IMR-90 (cell line): ENCODE data around the gene MON2. TPM values are rescaled to one million over a fixed set of nuclear protein-coding genes. Genes with fewer than 3 reads are reported as not detected.

Experiments
- ATAC-seq: fragments of 200-7000 bp; cut with Tn5 transposase; 2 replicates; pipeline ENCODE4 v1.9.1; 2020; ENCODE audit warnings: low read depth, mild to moderate bottlenecking, moderate library complexity
- BruUV-seq: library from RNA; stranded (reverse); fragments of 400-500 nt; replicated peaks from 2 replicates; lab custom pipeline; 2021; lab: Mats Ljungman, UMichigan
- CTCF ChIA-PET: fragments of 300-600 bp; formaldehyde crosslinking; extraction: SDS; loops from one replicate; lab custom pipeline; 2021; ENCODE audit warnings: antibody characterized with exemption; lab: Yijun Ruan, JAX
- POLR2A ChIA-PET: fragments of 300-600 bp; sonication (Branson Sonifier 250); formaldehyde crosslinking; loops from one replicate; lab custom pipeline; 2022; ENCODE audit warnings: antibody characterized with exemption; ENCODE audit not compliant: unreplicated experiment; lab: Charles Lee
- DNase-seq: peaks from one replicate; pipeline ENCODE4 v3.0.0; 2013
- H2AFZ ChIP-seq: replicated peaks from 2 replicates; pipeline ENCODE3; 2013; ENCODE audit warnings: low read length, mild to moderate bottlenecking; ENCODE audit not compliant: poor library complexity
- H2AK5ac ChIP-seq: 2 replicates; pipeline ENCODE4 v1.6.1; 2013; ENCODE audit warnings: low read depth, low read length, inconsistent platforms
- H2AK9ac ChIP-seq: replicated peaks from 2 replicates; pipeline ENCODE3; 2013; ENCODE audit warnings: mild to moderate bottlenecking, low read depth, low read length, moderate library complexity; ENCODE audit not compliant: poor library complexity
- H2BK120ac ChIP-seq: 2 replicates; pipeline ENCODE4 v1.6.1; 2013; ENCODE audit warnings: low read depth, low read length, inconsistent platforms
- H2BK15ac ChIP-seq: 3 replicates; pipeline ENCODE4 v1.6.1; 2013; ENCODE audit warnings: low read depth, low read length, inconsistent platforms
- H2BK20ac ChIP-seq: 2 replicates; pipeline ENCODE4 v1.6.1; 2013; ENCODE audit warnings: low read depth, mild to moderate bottlenecking, inconsistent platforms, low read length, moderate library complexity
- H2BK5ac ChIP-seq: 2 replicates; pipeline ENCODE4 v1.6.1; 2013; ENCODE audit warnings: mild to moderate bottlenecking, low read depth, low read length, inconsistent platforms; ENCODE audit not compliant: poor library complexity, severe bottlenecking
- H3K14ac ChIP-seq: replicated peaks from 2 replicates; pipeline ENCODE4 v1.6.1; 2013; ENCODE audit warnings: low read depth, low read length, inconsistent platforms
- H3K18ac ChIP-seq: 2 replicates; pipeline ENCODE4 v1.6.1; 2013; ENCODE audit warnings: low read depth, low read length, control low read depth
- H3K23ac ChIP-seq: 2 replicates; pipeline ENCODE4 v1.6.1; 2013; ENCODE audit warnings: low read depth, low read length, inconsistent platforms
- H3K27ac ChIP-seq: 2 replicates; pipeline ENCODE4 v1.5.1; 2013; ENCODE audit warnings: mild to moderate bottlenecking, control low read depth, low read length; ENCODE audit not compliant: insufficient read depth
- H3K27me3 ChIP-seq: 2 replicates; pipeline ENCODE4 v1.6.1; 2013; ENCODE audit warnings: low read length; ENCODE audit not compliant: control insufficient read depth, insufficient read depth
- H3K36me3 ChIP-seq: 2 replicates; pipeline ENCODE4 v1.6.1; 2013; ENCODE audit warnings: low read length, mixed read lengths; ENCODE audit not compliant: control insufficient read depth, insufficient read depth
- H3K4ac ChIP-seq: 2 replicates; pipeline ENCODE4 v1.6.1; 2013; ENCODE audit warnings: low read depth, low read length, inconsistent platforms
- H3K4me1 ChIP-seq: 2 replicates; pipeline ENCODE4 v1.6.1; 2013; ENCODE audit warnings: low read length, mixed read lengths; ENCODE audit not compliant: control insufficient read depth, insufficient read depth
- H3K4me2 ChIP-seq: 2 replicates; pipeline ENCODE4 v1.6.1; 2013; ENCODE audit warnings: low read depth, mild to moderate bottlenecking, control low read depth, low read length, moderate library complexity
- H3K4me3 ChIP-seq: 2 replicates; pipeline ENCODE4 v1.5.1; 2013; ENCODE audit warnings: low read depth, mild to moderate bottlenecking, control low read depth, low read length, moderate library complexity; ENCODE audit not compliant: insufficient read depth
- H3K56ac ChIP-seq: 2 replicates; pipeline ENCODE4 v1.6.1; 2013; ENCODE audit warnings: low read length, inconsistent platforms; ENCODE audit not compliant: insufficient read depth; ENCODE audit errors: extremely low read depth
- H3K79me1 ChIP-seq, 2 experiments: 2 replicates each; pipeline ENCODE4 v1.6.1; 2013; ENCODE audit warnings: low read length in 2 of 2, inconsistent platforms in 1 of 2, low read depth in 1 of 2
- H3K9ac ChIP-seq: 2 replicates; pipeline ENCODE4 v1.6.1; 2013; ENCODE audit warnings: low read depth, low read length, control low read depth
- H3K9me1 ChIP-seq: 2 replicates; pipeline ENCODE4 v1.6.1; 2013; ENCODE audit warnings: low read length, inconsistent platforms; ENCODE audit not compliant: insufficient read depth
- H3K9me3 ChIP-seq: 2 replicates; pipeline ENCODE4 v1.6.1; 2013; ENCODE audit warnings: low read length; ENCODE audit not compliant: control insufficient read depth, insufficient read depth
- H4K20me1 ChIP-seq: 2 replicates; pipeline ENCODE4 v1.6.1; 2013; ENCODE audit warnings: low read length, inconsistent platforms; ENCODE audit not compliant: insufficient read depth
- H4K5ac ChIP-seq: 2 replicates; pipeline ENCODE4 v1.6.1; 2013; ENCODE audit warnings: mild to moderate bottlenecking, low read depth, low read length, control low read depth
- H4K8ac ChIP-seq, 2 experiments: 2 replicates each; pipeline ENCODE4 v1.6.1; 2013; ENCODE audit warnings: low read depth in 2 of 2, low read length in 2 of 2, control low read depth in 1 of 2, inconsistent platforms in 1 of 2
- H4K91ac ChIP-seq: 2 replicates; pipeline ENCODE4 v1.6.1; 2013; ENCODE audit warnings: low read depth, low read length, inconsistent platforms; ENCODE audit not compliant: insufficient read depth
- BHLHE40 ChIP-seq: fragments of 150-350 bp; IDR thresholded peaks from 2 replicates; pipeline ENCODE4 v1.6.1; 2016; ENCODE audit warnings: mild to moderate bottlenecking, low read depth, low read length
- CEBPB ChIP-seq: IDR thresholded peaks from 2 replicates; pipeline ENCODE4 v1.6.1; 2012; ENCODE audit warnings: low read depth, low read length, improper control_type of control experiment
- CHD1 ChIP-seq: IDR thresholded peaks from 2 replicates; pipeline ENCODE4 v1.6.1; 2012; ENCODE audit warnings: low read depth, low read length, improper control_type of control experiment
- CTCF ChIP-seq: conservative IDR thresholded peaks from 2 replicates; pipeline ENCODE4 v1.5.1; 2012; ENCODE audit warnings: mild to moderate bottlenecking, low read depth, low read length, improper control_type of control experiment
- ELK1 ChIP-seq: fragments of 150-350 bp; IDR thresholded peaks from 2 replicates; pipeline ENCODE4 v1.6.1; 2016; ENCODE audit warnings: low read depth, mild to moderate bottlenecking, low read length, moderate library complexity, borderline replicate concordance
- FOS ChIP-seq: fragments of 150-350 bp; IDR thresholded peaks from 2 replicates; pipeline ENCODE4 v1.6.1; 2016; ENCODE audit warnings: low read depth, low read length
- MAFK ChIP-seq: IDR thresholded peaks from 2 replicates; pipeline ENCODE4 v1.6.1; 2012; ENCODE audit warnings: low read depth, low read length, improper control_type of control experiment
- MAZ ChIP-seq: IDR thresholded peaks from 2 replicates; pipeline ENCODE4 v1.6.1; 2012; ENCODE audit warnings: low read depth, mild to moderate bottlenecking, low read length, improper control_type of control experiment, moderate library complexity, borderline replicate concordance
- MXI1 ChIP-seq: IDR thresholded peaks from 2 replicates; pipeline ENCODE4 v1.6.1; 2012; ENCODE audit warnings: low read depth, mild to moderate bottlenecking, low read length, moderate library complexity, borderline replicate concordance
- NFE2L2 ChIP-seq: fragments of 150-350 bp; IDR thresholded peaks from 2 replicates; pipeline ENCODE4 v1.6.1; 2016; ENCODE audit warnings: low read depth, mild to moderate bottlenecking, low read length
- POLR2A ChIP-seq: IDR thresholded peaks from 2 replicates; pipeline ENCODE4 v1.6.1; 2012; ENCODE audit warnings: mild to moderate bottlenecking, low read depth, low read length
- RAD21 ChIP-seq: IDR thresholded peaks from 2 replicates; pipeline ENCODE4 v1.6.1; 2012; ENCODE audit warnings: low read length, improper control_type of control experiment
- RCOR1 ChIP-seq: IDR thresholded peaks from 2 replicates; pipeline ENCODE4 v1.6.1; 2012; ENCODE audit warnings: mild to moderate bottlenecking, low read length, improper control_type of control experiment; ENCODE audit not compliant: insufficient replicate concordance
- RFX5 ChIP-seq: IDR thresholded peaks from 2 replicates; pipeline ENCODE4 v1.8.0; 2012; ENCODE audit warnings: low read depth, mild to moderate bottlenecking, low read length, moderate library complexity
- SMC3 ChIP-seq: fragments of 150-350 bp; IDR thresholded peaks from 2 replicates; pipeline ENCODE4 v1.6.1; 2016; ENCODE audit warnings: low read depth, mild to moderate bottlenecking, antibody characterized with exemption, low read length, moderate library complexity
- USF2 ChIP-seq: fragments of 150-350 bp; IDR thresholded peaks from 2 replicates; pipeline ENCODE4 v1.6.1; 2017; ENCODE audit warnings: mild to moderate bottlenecking, antibody characterized with exemption, low read length, low read depth
- WGBS, 2 experiments: methylation state at CpG; one replicate each; pipeline versions ENCODE4 v1.1.5 to v1.1.7; 2013; ENCODE audit warnings: missing lambda C conversion rate in 2 of 2; ENCODE audit not compliant: insufficient read length in 1 of 2; ENCODE audit errors: extremely low coverage in 2 of 2; 5-methylcytosine and 5-hydroxymethylcytosine counted together
- dilution Hi-C: fragments of 300-500 bp; cut with HindIII; formaldehyde crosslinking; loops from one replicate; pipeline ENCODE4 v1.14.3; 2018; ENCODE audit warnings: low sequenced_read_pairs; ENCODE audit not compliant: unreplicated experiment
- in situ Hi-C: fragments of 300-500 bp; cut with MboI; formaldehyde crosslinking; loops from 3 replicates; pipeline ENCODE4 v1.14.3; 2019; ENCODE audit warnings: low sequenced_read_pairs, inconsistent platforms, mixed read lengths
- intact Hi-C: fragments of 100-400 bp; cut with micrococcal nuclease; formaldehyde crosslinking; loops from 2 replicates; pipeline ENCODE4 v1.10.0; 2022
- polyA plus RNA-seq, 3 experiments: library from polyadenylated mRNA; depleted of rRNA; stranded (reverse); fragments of >200 nt; gene quantifications; 2 replicates each; pipeline ENCODE4 v1.2.3, GENCODE V29; 2012; ENCODE audit warnings: low replicate concordance in 1 of 3
- total RNA-seq: library from RNA; depleted of rRNA; stranded (reverse); fragments of >200 nt; gene quantifications from 2 replicates; pipeline ENCODE4 v1.2.3, GENCODE V29; 2012

The MON2 gene
- total and polyA plus RNA-seq, 2 of the 4 experiments (the other 2 are of a cell fraction), result 13.2 to 39.3 TPM

- Histone ChIP-seq H3K18ac (no peak overlapping the region), H3K36me3 (no peaks in the 10 kb centered on the region), H3K23ac (no peak overlapping the region), H2BK5ac (no peak overlapping the region), H3K4me3 (no peak overlapping the region), H2AK9ac (no peak overlapping the region), H2BK15ac (no peak overlapping the region), H4K91ac (no peak overlapping the region), H3K9me1 (no peaks in the 10 kb centered on the region), H3K4ac (no peak overlapping the region), H2BK120ac (no peak overlapping the region), H2BK20ac (no peak overlapping the region), H3K14ac (no peak overlapping the region), H3K4me1 (no peaks in the 10 kb centered on the region), H3K56ac (no peak overlapping the region), H3K4me2 (no peak overlapping the region), H2AK5ac (no peak overlapping the region), H3K9ac (no peak overlapping the region), H2AFZ (no peak overlapping the region), H4K8ac (no peak overlapping the region), H3K27me3 (peaks cover 5% of the 10 kb centered on the region; the same call in 1 of the 2 replicates), H4K5ac (no peak overlapping the region), H3K79me1 (no peaks in the 10 kb centered on the region), H3K27ac (no peak overlapping the region), H4K20me1 (no peaks in the 10 kb centered on the region), H3K9me3 (0 out of 2 replicates have a peak, but pooled peaks cover 2% of the 10 kb centered on the region)
- no peak for TF ChIP-seq MXI1
- TF ChIP-seq POLR2A, result no peak
- no peak for TF ChIP-seq CHD1
- TF ChIP-seq NFE2L2, result no peak
- TF ChIP-seq SMC3, result no peak
- no peak for TF ChIP-seq ELK1
- no peak for TF ChIP-seq MAZ
- TF ChIP-seq FOS, result no peak
- TF ChIP-seq USF2, result no peak
- TF ChIP-seq BHLHE40, result no peak
- TF ChIP-seq RFX5, result no peak
- no peak for TF ChIP-seq MAFK
- no peak for TF ChIP-seq CTCF
- no peak for TF ChIP-seq CEBPB
- TF ChIP-seq RAD21, result no peak
- TF ChIP-seq RCOR1, result no peak
- ChIA-PET POLR2A (no interaction called here), CTCF (no interaction called here)
- no peak for DNase-seq
- ATAC-seq, result no peak
- dilution Hi-C loops, result no loop called here
- 50% methylated on average over 1 of the region's 4 CpGs; no CpG with 5 or more reads in 1 of the 2 experiments for WGBS, 2 experiments
- intact Hi-C loops, result no loop called here
- BruUV-seq, result no TSS peak
- in situ Hi-C loops, result no loop called here
Measured at GRCh38 chr12:62629413-62629812, 162.8 kb downstream of the MON2 start.
